NCI-H2171 treated with DMSO at 0.1 percent for 48 hours (cell line): ENCODE measurements around the gene ARFGAP3.

ENCODE experiments used
- DNase-seq: peaks from one replicate; lab custom pipeline; 2025; lab: John Stamatoyannopoulos, UW

The ARFGAP3 gene

GRCh38 chr22:42863349-42863961, 6.4 kb upstream of the ARFGAP3 start:
- peak; percentile 44 for DNase-seq

- DNase-seq: no peak
Measured at GRCh38 chr22:42862045-42862734, 5.1 kb upstream of the ARFGAP3 start.

GRCh38 chr22:42860968-42861367, 3.9 kb upstream of the ARFGAP3 start:
- peak; percentile 38 for DNase-seq

GRCh38 chr22:42857845-42858481, 890 bp upstream of the ARFGAP3 start:
- DNase-seq: no peak

- DNase-seq: peak; percentile 45
Measured at GRCh38 chr22:42856179-42856864, 751 bp downstream of the ARFGAP3 start.

GRCh38 chr22:42855721-42856120, 1.4 kb downstream of the ARFGAP3 start:
- DNase-seq: no peak

GRCh38 chr22:42855211-42855610, 1.9 kb downstream of the ARFGAP3 start:
- DNase-seq: no peak

- DNase-seq: no peak
Measured at GRCh38 chr22:42848941-42849550, 8.0 kb downstream of the ARFGAP3 start.

GRCh38 chr22:42847110-42847509, 10.0 kb downstream of the ARFGAP3 start:
- DNase-seq: no peak

- no peak for DNase-seq
Measured at GRCh38 chr22:42844756-42845155, 12.3 kb downstream of the ARFGAP3 start.

- DNase-seq: no peak
Measured at GRCh38 chr22:42842658-42843370, 14.3 kb downstream of the ARFGAP3 start.

GRCh38 chr22:42841444-42841843, 15.6 kb downstream of the ARFGAP3 start:
- no peak for DNase-seq

GRCh38 chr22:42837556-42837955, 19.5 kb downstream of the ARFGAP3 start:
- DNase-seq: no peak

- no peak for DNase-seq
Measured at GRCh38 chr22:42836026-42836425, 21.0 kb downstream of the ARFGAP3 start.

GRCh38 chr22:42834177-42834949, 22.7 kb downstream of the ARFGAP3 start:
- no peak for DNase-seq

GRCh38 chr22:42833104-42833503, 24.0 kb downstream of the ARFGAP3 start:
- no peak for DNase-seq

- no peak for DNase-seq
Measured at GRCh38 chr22:42831712-42832111, 25.4 kb downstream of the ARFGAP3 start.

GRCh38 chr22:42830161-42830560, 26.9 kb downstream of the ARFGAP3 start:
- DNase-seq: no peak

GRCh38 chr22:42829302-42829701, 27.8 kb downstream of the ARFGAP3 start:
- no peak for DNase-seq

GRCh38 chr22:42825796-42826195, 31.3 kb downstream of the ARFGAP3 start:
- no peak for DNase-seq

- DNase-seq: no peak
Measured at GRCh38 chr22:42821386-42821785, 35.7 kb downstream of the ARFGAP3 start.
